ENCODE data around the gene SOX1. TPM values are rescaled to one million over a fixed set of nuclear protein-coding genes. Genes with fewer than 3 reads are reported as not detected.

SOX1 gene
- total RNA-seq, 1 experiment from 2014 or later, result not detected

- Histone ChIP-seq H3K4me3 (ENCODE audit: insufficient read depth, low read depth, low read length) (peak overlapping the region; percentile 54), H3K36me3 (replicated peaks; ENCODE audit: control insufficient read depth, insufficient read depth, low read length) (no peaks in the 10 kb centered on the region), H3K27me3 (ENCODE audit: control insufficient read depth, insufficient read depth, low read length) (peaks cover 85% of the 10 kb centered on the region)
- peak; percentile 96 for DNase-seq
These were observed 5.7 kb downstream of the SOX1 start for GRCh38 chr13:112072534-112073244.

- peaks cover 88% of the 10 kb centered on the region for H3K27me3 ChIP-seq (ENCODE audit: control insufficient read depth, insufficient read depth, low read length)
- H3K36me3 ChIP-seq (replicated peaks; ENCODE audit: control insufficient read depth, insufficient read depth, low read length), result no peaks in the 10 kb centered on the region
- peak overlapping the region; percentile 54 for H3K4me3 ChIP-seq (ENCODE audit: insufficient read depth, low read depth, low read length)
- peak; percentile 95 for DNase-seq
These were observed 6.5 kb downstream of the SOX1 start for GRCh38 chr13:112073245-112074138.

GRCh38 chr13:112074139-112074865, 7.4 kb downstream of the SOX1 start:
- Histone ChIP-seq H3K27me3 (ENCODE audit: control insufficient read depth, insufficient read depth, low read length) (peaks cover 82% of the 10 kb centered on the region), H3K4me3 (ENCODE audit: insufficient read depth, low read depth, low read length) (peak overlapping the region; percentile 54; the same call in 1 of the 2 replicates), H3K36me3 (replicated peaks; ENCODE audit: control insufficient read depth, insufficient read depth, low read length) (no peaks in the 10 kb centered on the region)
- DNase-seq, result peak; percentile 34

GRCh38 chr13:112077729-112078128, 10.8 kb downstream of the SOX1 start:
- H3K27me3 ChIP-seq (ENCODE audit: control insufficient read depth, insufficient read depth, low read length), result peaks cover 53% of the 10 kb centered on the region
- no peaks in the 10 kb centered on the region for H3K36me3 ChIP-seq (replicated peaks; ENCODE audit: control insufficient read depth, insufficient read depth, low read length)
- no peak overlapping the region for H3K4me3 ChIP-seq (ENCODE audit: insufficient read depth, low read depth, low read length)
- peak; percentile 67 for DNase-seq

- Histone ChIP-seq H3K27me3 (ENCODE audit: control insufficient read depth, insufficient read depth, low read length) (peaks cover 53% of the 10 kb centered on the region), H3K4me3 (ENCODE audit: insufficient read depth, low read depth, low read length) (no peak overlapping the region), H3K36me3 (replicated peaks; ENCODE audit: control insufficient read depth, insufficient read depth, low read length) (no peaks in the 10 kb centered on the region)
- DNase-seq, result peak; percentile 71
These were observed 11.3 kb downstream of the SOX1 start for GRCh38 chr13:112078216-112078615.

- Histone ChIP-seq H3K4me3 (ENCODE audit: insufficient read depth, low read depth, low read length) (no peak overlapping the region), H3K27me3 (ENCODE audit: control insufficient read depth, insufficient read depth, low read length) (peaks cover 49% of the 10 kb centered on the region)
These were observed 12.1 kb downstream of the SOX1 start for GRCh38 chr13:112078879-112079531.

GRCh38 chr13:112079696-112080095, 12.7 kb downstream of the SOX1 start:
- no peak overlapping the region for H3K4me3 ChIP-seq (ENCODE audit: insufficient read depth, low read depth, low read length)
- DNase-seq, result no peak
- no peaks in the 10 kb centered on the region for H3K36me3 ChIP-seq (replicated peaks; ENCODE audit: control insufficient read depth, insufficient read depth, low read length)
- peaks cover 42% of the 10 kb centered on the region for H3K27me3 ChIP-seq (ENCODE audit: control insufficient read depth, insufficient read depth, low read length)

More at GRCh38 chr13:112078879-112079531, 12.1 kb downstream of the SOX1 start:
- DNase-seq, result peak; percentile 73
- no peaks in the 10 kb centered on the region for H3K36me3 ChIP-seq (replicated peaks; ENCODE audit: control insufficient read depth, insufficient read depth, low read length)

- Histone ChIP-seq H3K36me3 (replicated peaks; ENCODE audit: control insufficient read depth, insufficient read depth, low read length) (no peaks in the 10 kb centered on the region), H3K27me3 (ENCODE audit: control insufficient read depth, insufficient read depth, low read length) (peaks cover 4% of the 10 kb centered on the region), H3K4me3 (ENCODE audit: insufficient read depth, low read depth, low read length) (no peak overlapping the region)
- no peak for DNase-seq
These were observed 17.0 kb downstream of the SOX1 start for GRCh38 chr13:112083971-112084370.

- peaks cover 2% of the 10 kb centered on the region for H3K27me3 ChIP-seq (ENCODE audit: control insufficient read depth, insufficient read depth, low read length)
These were observed 25.5 kb downstream of the SOX1 start for GRCh38 chr13:112092453-112092852.

GRCh38 chr13:112095354-112095753, 28.4 kb downstream of the SOX1 start:
- Histone ChIP-seq H3K4me3 (ENCODE audit: insufficient read depth, low read depth, low read length) (no peak overlapping the region), H3K36me3 (replicated peaks; ENCODE audit: control insufficient read depth, insufficient read depth, low read length) (no peaks in the 10 kb centered on the region), H3K27me3 (ENCODE audit: control insufficient read depth, insufficient read depth, low read length) (peaks cover 2% of the 10 kb centered on the region; the same call in 1 of the 2 replicates)
- DNase-seq, result no peak

More at GRCh38 chr13:112092453-112092852, 25.5 kb downstream of the SOX1 start:
- peak; percentile 52 for DNase-seq
- Histone ChIP-seq H3K36me3 (replicated peaks; ENCODE audit: control insufficient read depth, insufficient read depth, low read length) (no peaks in the 10 kb centered on the region), H3K4me3 (ENCODE audit: insufficient read depth, low read depth, low read length) (no peak overlapping the region)

GRCh38 chr13:112096959-112097358, 30.0 kb downstream of the SOX1 start:
- no peak for DNase-seq
- H3K4me3 ChIP-seq (ENCODE audit: insufficient read depth, low read depth, low read length), result no peak overlapping the region
- no peaks in the 10 kb centered on the region for H3K36me3 ChIP-seq (replicated peaks; ENCODE audit: control insufficient read depth, insufficient read depth, low read length)
- peaks cover 10% of the 10 kb centered on the region for H3K27me3 ChIP-seq (ENCODE audit: control insufficient read depth, insufficient read depth, low read length)

- Histone ChIP-seq H3K4me3 (ENCODE audit: insufficient read depth, low read depth, low read length) (no peak overlapping the region), H3K27me3 (ENCODE audit: control insufficient read depth, insufficient read depth, low read length) (peaks cover 18% of the 10 kb centered on the region), H3K36me3 (replicated peaks; ENCODE audit: control insufficient read depth, insufficient read depth, low read length) (no peaks in the 10 kb centered on the region)
- DNase-seq, result no peak
These were observed 30.8 kb downstream of the SOX1 start for GRCh38 chr13:112097770-112098169.

GRCh38 chr13:112098699-112099098, 31.8 kb downstream of the SOX1 start:
- Histone ChIP-seq H3K4me3 (ENCODE audit: insufficient read depth, low read depth, low read length) (no peak overlapping the region), H3K27me3 (ENCODE audit: control insufficient read depth, insufficient read depth, low read length) (peaks cover 28% of the 10 kb centered on the region), H3K36me3 (replicated peaks; ENCODE audit: control insufficient read depth, insufficient read depth, low read length) (no peaks in the 10 kb centered on the region)
- no peak for DNase-seq

GRCh38 chr13:112101360-112101930, 34.5 kb downstream of the SOX1 start:
- no peak for DNase-seq
- Histone ChIP-seq H3K27me3 (ENCODE audit: control insufficient read depth, insufficient read depth, low read length) (peaks cover 55% of the 10 kb centered on the region), H3K4me3 (ENCODE audit: insufficient read depth, low read depth, low read length) (no peak overlapping the region), H3K36me3 (replicated peaks; ENCODE audit: control insufficient read depth, insufficient read depth, low read length) (no peaks in the 10 kb centered on the region)
